SH-SY5Y (cell line): ENCODE results near the gene NCOA1.

ENCODE experiments used
- GATA2 ChIP-seq: IDR thresholded peaks from 2 replicates; pipeline ENCODE4 v1.6.1; 2011; ENCODE audit warnings: mild to moderate bottlenecking, low read depth, low read length
- GATA3 ChIP-seq: IDR thresholded peaks from 2 replicates; pipeline ENCODE4 v1.6.1; 2011; ENCODE audit warnings: low read depth, mild to moderate bottlenecking, low read length, moderate library complexity

Gene NCOA1

GRCh38 chr2:24539258-24539657 is 48.2 kb downstream of the NCOA1 start:
- TF ChIP-seq GATA3 = no peak
- no peak for TF ChIP-seq GATA2

GRCh38 chr2:24540011-24540477 is 49.0 kb downstream of the NCOA1 start:
- TF ChIP-seq GATA2 (no peak), GATA3 (no peak)

GRCh38 chr2:24541621-24542020 is 50.6 kb downstream of the NCOA1 start:
- TF ChIP-seq GATA3 (no peak), GATA2 (no peak)

DNA sequence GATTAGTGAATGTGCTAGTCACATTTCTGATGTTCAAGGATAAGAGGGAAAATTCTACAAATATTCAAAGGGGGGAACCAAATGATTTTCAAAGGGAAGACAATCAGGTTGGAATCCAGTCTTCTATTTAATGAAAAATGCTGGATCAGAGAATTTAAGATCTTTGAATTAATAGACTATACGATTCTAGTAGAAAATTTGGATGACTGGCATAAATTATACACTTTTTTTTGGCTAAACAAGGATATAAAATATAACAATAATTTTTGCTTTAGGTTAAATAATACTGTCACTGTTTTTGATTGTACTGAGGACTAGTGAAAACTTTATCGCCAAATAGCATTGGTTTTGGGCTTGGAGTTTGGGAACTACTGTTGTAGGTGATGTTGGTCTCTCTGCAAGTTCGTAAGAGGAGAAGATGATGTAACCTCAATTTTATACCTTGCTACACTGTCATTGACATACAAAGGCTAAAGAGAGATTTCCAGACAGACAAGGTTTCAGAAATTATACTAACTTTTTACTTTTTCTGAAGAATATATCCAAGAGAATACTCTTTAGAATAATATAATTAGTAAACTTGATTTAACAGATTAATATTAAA is 51.3 kb downstream of the NCOA1 start:
- TF ChIP-seq GATA2 (no peak), GATA3 (no peak)

- no peak for TF ChIP-seq GATA3
- TF ChIP-seq GATA2 = no peak
Observed at GRCh38 chr2:24543252-24543651, 52.2 kb downstream of the NCOA1 start.

DNA sequence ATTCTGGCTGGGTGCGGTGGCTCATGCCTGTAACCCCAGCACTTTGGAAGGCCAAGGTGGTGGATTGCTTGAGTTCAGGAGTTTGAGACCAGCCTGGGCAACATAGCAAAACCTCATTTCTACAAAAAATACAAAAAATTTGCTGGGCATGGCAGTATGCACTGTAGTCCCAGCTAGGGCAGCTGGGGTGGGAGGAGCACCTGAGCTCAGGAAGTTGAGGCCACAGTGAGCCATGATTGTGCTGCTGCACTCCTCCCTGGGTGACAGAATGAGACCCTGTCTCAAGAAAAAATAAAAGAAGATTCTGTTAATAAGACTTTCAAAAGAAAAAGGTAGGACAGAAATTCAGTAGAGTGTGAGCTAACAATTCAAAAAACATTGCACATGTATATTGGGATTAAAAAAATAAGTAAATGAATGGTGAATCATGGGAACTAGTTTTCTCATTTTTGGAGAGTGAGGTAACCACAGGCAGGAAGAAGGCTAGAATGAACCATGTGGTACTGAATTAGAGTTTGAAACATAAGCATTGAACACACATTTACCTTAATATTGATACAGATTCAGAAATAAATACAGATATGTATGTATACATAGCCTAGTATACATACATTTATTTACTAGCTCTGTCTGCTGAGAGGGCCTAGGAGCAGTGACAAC is 53.5 kb downstream of the NCOA1 start:
- TF ChIP-seq GATA3 (no peak), GATA2 (no peak)

GRCh38 chr2:24546669-24547068 is 55.6 kb downstream of the NCOA1 start:
- no peak for TF ChIP-seq GATA3
- TF ChIP-seq GATA2 = no peak

GRCh38 chr2:24548058-24548457 is 57.0 kb downstream of the NCOA1 start:
- no peak for TF ChIP-seq GATA3
- TF ChIP-seq GATA2 = no peak

DNA sequence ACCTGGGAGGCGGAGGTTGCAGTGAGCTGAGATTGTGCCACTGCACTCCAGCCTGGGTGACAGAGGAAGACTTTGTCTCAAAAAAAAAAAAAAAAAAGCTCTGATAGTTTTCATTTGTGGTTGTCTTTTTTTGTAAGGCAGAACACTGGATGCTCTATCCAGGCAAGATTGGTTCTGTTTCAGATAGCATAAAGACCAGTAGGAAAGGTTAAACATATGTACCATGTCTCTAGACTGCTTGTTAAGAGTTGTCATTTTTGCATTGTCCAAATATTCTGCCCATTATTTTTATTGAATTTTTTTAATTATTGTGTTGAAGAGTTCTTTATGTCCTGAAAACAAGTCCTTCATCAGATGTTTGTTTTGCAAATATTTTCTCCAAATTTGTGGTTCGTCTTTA is 60.0 kb downstream of the NCOA1 start:
- TF ChIP-seq GATA3 = no peak
- TF ChIP-seq GATA2 = no peak

DNA sequence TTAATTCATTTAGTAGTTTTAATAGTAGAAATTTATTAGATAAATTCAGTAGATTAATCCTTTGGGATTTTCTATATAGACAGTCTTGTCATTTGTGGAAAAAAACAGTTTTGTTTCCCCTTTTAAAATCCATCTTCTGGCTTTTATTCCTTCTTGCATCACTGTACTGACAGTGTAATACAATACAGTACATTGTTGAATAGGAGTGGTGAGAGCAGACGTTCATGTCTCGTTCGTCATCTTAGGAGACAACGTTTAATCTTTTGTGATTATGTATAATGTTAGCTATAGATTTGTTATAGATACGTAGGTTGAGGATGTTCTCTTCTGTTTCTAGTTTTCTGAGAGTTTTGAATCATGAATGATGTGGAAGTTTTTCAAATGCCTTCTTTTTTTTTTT is 61.8 kb downstream of the NCOA1 start:
- TF ChIP-seq GATA3 = no peak
- no peak for TF ChIP-seq GATA2

DNA sequence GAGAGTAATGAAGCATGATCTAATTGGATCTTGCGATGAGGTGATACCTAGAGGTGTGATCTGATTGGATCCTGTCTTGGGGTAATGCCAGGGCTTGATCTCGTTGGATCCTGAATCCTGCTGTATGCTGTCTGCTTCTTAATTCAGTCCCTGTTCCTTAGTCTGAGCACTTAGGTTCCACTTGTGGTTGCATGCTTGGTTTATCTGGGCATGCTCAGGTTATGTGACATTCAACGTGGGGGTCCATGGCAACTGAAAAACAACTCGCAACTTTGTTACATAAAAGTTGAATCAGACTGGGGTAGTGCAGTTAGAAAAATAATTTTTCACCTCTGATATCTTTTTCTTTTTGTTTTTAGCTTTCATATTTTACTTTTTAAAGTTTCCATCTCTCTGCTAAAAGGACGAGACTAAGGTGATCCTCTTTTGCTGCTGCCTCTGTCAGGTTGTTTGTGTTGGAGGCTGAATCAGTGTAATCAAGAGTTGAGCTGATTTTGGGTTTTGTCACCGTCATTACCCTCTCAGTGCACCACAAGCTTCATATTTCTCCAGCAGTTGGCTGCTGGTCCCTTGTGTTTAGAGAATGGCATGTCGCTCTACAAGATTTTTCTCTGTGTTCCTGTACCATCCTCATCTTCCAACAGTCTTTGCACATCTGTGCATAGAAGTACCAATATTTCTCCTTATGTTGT is 67.9 kb downstream of the NCOA1 start:
- TF ChIP-seq GATA3 (no peak), GATA2 (no peak)

GRCh38 chr2:24559473-24560113 is 68.5 kb downstream of the NCOA1 start:
- TF ChIP-seq GATA3 = no peak
- no peak for TF ChIP-seq GATA2

DNA sequence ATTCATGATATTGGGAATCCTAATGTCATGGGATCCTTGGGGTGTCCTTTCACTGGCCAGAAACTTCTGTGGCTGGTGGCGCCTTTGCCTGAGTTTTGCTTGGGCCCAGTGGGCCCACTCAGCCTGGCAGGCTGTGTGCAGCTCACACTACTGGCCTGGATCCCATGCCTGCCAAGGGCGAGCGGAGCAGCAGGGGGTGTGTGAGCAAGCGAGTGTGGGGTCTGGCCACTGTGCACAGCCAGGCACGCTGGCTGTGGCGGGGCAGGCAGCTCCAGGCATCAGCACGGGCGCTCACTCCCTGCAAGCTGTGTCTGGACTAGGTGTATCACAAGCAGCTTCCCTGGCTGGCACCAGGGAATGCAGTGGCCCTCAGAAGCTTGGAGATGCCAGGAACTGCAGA is 74.5 kb downstream of the NCOA1 start:
- TF ChIP-seq GATA2 = no peak
- no peak for TF ChIP-seq GATA3

DNA sequence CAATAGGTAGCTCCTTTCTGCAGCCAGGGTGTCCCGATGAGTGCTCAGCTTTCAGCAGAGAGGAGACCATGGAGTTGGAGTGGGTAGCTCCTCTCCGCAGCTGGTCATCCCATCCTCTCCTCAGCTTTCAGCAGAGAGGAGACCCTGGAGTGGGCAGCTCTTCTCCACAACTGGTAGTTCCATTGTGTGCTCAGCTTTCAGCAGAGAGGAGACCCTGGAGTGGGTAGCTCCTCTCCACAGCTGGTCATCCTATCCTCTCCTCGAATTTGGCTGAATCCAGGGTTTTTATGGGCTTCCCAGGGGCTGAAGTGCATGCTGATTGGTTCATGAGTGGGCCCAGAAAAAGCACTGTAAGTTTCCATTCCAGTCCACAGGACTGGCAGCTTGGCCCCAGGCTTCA is 75.2 kb downstream of the NCOA1 start:
- no peak for TF ChIP-seq GATA2

GRCh38 chr2:24566630-24567029 is 75.6 kb downstream of the NCOA1 start:
- TF ChIP-seq GATA2 = no peak
- TF ChIP-seq GATA3 = no peak

- no peak for TF ChIP-seq GATA3
Observed at GRCh38 chr2:24568551-24568950, 77.5 kb downstream of the NCOA1 start.
